HK-2 (cell line): ENCODE data around the gene CORO2B.

Experiments
- DNase-seq: peaks from one replicate; pipeline ENCODE4 v3.0.0-alpha.2; 2018; ENCODE audit not compliant: unreplicated experiment

The CORO2B gene

DNA sequence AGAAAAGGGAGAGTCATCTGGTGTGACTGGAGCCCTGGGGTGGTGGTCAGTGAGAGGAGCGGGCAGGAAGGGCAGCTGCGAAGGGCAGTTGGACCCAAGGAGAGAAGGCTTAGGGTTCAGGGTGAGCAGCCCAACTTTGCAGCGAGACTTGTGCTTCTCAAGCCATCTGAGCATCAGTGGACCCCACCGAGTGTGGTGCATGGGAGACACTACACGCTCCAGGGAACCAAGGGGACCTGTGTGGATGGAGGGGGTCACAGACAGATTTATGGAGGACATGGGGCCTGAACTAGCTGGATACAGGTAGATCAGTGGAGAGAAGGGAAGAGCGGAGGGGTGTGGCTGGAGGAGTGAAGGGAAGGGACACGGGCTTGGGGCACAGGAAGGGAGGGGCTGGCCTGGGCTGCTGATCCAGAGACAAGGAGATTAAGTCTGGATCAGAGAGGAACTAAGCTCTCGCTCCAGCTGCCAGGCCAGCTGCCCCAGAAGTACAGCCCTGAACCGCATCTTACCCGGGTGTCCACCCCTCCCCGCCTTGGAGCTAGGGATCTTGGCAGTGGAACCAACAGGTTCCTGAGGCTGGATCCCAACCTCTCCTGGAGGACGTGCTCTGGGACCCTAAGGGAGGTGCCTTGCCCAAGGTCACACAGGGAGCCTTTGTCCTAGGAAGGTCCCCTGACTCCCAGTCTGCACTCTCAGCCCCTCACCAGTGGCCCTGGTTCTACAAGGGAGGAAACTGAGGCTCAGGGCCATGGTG is 120.5 kb downstream of the CORO2B start:
- no peak for DNase-seq

GRCh38 chr15:68699881-68700454 is 121.2 kb downstream of the CORO2B start:
- no peak for DNase-seq

DNA sequence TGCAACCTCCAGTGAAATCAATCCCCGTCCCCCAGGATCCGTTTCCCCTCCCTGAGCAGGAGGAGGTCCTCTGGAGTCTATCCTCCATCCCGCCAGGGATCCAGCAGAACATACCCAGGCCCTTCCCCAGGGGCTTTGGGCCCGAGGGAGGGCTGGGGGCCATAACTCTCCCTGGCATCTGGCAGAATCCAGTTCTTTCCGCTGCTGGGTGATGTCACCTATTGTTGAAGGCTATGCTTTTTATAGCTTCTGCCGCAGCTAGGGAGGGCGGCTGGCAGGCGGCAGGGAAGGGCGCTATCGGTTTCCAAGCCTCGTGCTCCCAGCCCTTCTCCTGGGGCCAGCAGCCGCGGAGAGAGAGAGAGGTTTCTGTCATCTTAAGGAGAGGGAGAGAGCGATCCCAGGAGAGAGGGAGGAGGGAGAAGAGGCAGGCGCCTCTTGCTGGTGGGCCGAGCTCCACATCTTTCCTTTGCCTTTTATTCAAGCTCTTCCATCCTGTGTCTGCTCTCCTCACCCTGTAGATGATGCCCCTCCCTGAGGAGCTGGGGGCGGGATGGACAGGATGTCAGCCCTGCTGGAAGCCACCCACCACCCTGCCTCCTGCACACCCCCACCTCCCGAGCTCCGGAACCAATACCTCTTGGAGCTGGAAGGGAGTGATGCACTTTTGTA is 121.8 kb downstream of the CORO2B start:
- no peak for DNase-seq

GRCh38 chr15:68701886-68702285 is 123.1 kb downstream of the CORO2B start:
- no peak for DNase-seq

DNA sequence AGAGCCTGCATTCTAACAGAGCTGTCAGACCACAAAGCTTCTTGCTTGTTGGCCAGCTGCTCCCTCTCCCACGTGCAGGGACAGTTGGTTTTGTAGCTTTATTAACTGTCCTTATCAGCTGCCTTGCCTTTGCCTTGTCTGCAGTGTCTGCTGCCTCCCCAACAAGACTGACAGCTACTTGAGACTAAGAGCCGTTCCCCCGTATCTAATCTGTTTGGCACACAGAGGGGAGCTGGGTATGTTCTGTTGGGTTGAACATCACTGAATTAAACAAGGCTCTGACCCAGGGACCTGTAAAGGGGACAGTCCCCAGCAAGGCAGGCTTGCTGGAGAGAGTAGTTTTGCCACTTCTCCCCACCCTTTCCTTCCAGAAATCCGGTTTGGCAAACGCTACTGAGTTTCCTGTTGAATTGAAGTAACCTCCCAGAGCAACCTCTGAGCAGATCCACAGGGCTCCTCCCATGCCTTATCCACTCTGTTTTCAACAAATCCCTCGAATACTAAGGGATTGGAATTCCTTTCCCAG is 125.8 kb downstream of the CORO2B start:
- DNase-seq = no peak

DNA sequence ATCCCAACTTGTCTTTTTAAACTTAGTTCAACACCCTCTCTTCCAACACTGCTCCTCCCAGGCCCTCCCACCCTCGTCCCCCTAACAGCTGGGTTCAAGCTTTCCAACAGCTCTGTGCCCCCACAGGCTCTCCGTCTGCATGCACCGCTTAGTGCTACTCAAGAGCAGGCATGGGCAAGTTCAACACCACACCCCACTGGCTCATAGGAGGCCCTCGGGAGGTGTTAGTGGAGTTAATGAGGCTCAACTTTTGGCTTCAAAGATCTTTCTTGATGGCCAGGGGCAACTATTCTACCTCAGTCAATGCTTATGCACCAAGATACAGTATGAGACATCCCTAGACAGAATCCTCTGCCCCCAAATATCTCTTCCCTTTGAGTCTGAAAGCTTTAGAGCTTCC is 127.5 kb downstream of the CORO2B start:
- no peak for DNase-seq

- no peak for DNase-seq
Measured at GRCh38 chr15:68706931-68707330, 128.1 kb downstream of the CORO2B start.

GRCh38 chr15:68707386-68707785 is 128.6 kb downstream of the CORO2B start:
- DNase-seq = no peak

GRCh38 chr15:68709876-68710275 is 131.1 kb downstream of the CORO2B start:
- DNase-seq = no peak

DNA sequence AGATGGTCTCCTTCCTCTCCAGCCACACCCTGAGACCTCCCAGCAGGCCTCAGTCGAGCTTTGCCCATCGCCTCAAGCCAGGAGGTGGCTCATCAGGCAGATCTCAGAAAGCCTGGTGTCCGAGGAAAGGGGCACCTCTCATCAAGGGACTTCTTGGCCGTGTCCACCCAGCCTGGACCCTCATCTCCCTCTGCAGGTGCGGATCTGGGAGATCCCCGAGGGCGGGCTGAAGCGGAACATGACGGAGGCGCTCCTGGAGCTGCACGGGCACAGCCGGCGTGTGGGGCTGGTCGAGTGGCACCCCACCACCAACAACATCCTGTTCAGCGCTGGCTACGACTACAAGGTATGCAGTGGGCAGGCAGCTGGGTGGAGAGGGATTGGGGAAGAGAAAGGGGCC is 131.7 kb downstream of the CORO2B start:
- no peak for DNase-seq

- DNase-seq = no peak
Measured at GRCh38 chr15:68711406-68711805, 132.6 kb downstream of the CORO2B start.

DNA sequence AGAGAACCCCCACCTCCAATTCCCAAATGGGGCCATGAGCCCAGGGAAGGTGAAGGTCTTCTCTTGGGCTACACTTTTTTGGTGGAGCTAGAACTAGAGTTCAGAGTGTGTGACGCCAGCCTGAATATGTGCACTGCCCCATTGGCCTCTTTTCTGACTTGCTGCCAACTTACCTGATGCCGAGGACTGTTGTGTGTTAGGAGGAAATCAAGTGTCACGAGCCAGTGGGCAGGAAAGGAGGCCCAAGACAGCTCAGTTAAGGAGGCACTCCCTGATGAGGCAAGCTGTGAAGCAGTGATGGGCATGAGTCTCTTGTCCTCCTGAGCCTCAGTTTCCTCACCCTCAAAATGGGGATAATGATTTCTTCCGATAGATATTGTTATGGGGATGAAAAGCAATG is 134.1 kb downstream of the CORO2B start:
- DNase-seq = no peak

DNA sequence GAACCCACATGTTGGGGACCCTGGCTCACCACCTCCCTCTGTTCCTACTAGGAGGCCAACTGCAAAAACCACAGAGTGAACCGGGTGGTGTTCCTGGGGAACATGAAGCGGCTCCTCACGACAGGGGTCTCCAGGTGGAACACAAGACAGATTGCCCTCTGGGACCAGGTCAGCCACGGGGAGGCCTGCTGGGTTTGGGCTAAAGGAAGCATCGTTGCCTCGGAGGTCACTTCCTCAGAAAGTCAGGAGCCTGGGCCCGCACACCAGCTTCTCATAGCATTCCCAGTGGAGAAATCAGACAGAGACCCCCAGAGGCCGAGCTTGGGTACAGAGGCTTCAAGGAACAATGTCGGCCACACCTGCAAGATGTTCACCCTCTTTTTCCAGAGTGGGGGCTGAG is 135.1 kb downstream of the CORO2B start:
- no peak for DNase-seq

GRCh38 chr15:68715111-68715510 is 136.3 kb downstream of the CORO2B start:
- no peak for DNase-seq

GRCh38 chr15:68717951-68718350 is 139.2 kb downstream of the CORO2B start:
- DNase-seq = no peak

- no peak for DNase-seq
Measured at GRCh38 chr15:68718468-68718867, 139.7 kb downstream of the CORO2B start.

DNA sequence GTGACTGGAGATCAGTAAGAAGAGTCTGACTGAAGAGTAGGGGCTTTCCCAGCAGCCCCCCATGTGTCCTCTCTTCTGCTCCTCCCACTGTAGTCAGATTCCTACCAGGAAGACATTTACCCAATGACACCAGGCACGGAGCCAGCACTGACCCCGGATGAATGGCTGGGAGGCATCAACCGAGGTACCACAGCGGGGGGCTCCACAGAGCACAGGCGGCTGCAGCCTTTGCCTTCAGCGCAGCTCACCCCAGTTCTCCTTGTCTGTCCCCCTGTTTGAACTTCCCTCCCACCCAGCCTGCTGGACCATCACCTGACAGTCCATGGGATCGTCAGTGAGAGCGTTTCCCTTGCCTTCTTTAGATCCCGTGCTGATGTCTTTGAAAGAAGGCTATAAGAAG is 140.3 kb downstream of the CORO2B start:
- DNase-seq = no peak

GRCh38 chr15:68719672-68720071 is 140.9 kb downstream of the CORO2B start:
- DNase-seq = no peak

DNA sequence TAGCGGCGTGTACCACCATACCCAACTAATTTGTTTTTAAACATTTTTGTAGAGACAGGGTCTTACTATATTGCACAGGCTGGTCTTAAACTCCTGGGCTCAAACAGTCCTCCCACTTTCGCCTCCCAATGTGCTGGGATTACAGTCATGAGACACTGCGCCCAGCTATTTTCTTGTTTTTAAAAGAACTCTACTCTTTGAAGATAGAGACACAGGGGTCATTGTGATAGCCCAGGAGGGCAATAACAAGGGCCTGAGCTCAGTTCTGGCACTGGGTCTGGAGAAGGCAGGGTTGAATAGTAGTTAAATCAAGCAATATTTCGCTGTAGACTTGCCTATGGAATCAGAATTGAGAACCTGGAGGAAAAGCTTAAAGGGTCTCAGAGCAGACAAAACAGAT is 143.1 kb downstream of the CORO2B start:
- no peak for DNase-seq

DNA sequence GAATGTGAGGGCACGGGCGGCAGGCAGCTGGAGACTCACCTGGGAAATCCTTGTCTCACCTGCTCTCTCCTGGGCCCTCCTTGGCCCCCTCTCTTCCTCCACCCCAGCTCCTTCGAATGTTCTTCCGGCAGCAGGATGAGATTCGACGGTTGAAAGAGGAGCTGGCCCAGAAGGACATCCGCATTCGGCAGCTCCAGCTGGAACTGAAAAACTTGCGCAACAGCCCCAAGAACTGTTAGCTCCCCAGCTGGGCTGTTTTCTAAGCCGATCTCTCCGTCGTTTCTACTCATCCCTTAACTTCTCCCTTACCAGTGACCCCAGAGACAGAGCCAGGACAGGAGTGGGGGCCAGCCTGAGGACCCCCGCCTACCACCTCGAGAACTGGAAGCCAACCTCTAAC is 146.9 kb downstream of the CORO2B start:
- DNase-seq = no peak

DNA sequence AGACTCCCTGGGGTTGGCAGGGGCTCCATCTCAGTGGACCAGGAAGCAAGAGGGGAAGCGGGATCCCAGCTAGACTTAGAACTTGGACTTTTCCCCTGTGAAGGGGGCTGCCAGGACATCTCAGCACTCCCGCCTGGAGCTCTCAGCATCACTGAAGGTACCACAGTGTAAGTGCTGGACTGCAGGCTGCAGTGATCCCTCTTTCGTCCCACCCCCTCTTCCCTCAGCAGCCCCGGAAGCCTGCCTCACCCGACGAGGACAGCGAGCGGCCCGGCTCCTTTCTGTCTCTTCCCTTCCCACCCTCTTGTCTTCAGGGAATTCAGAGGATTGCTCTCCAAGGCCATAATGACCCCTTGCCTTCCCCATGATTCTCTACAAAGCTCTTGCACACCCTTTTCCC is 147.5 kb downstream of the CORO2B start:
- no peak for DNase-seq

DNA sequence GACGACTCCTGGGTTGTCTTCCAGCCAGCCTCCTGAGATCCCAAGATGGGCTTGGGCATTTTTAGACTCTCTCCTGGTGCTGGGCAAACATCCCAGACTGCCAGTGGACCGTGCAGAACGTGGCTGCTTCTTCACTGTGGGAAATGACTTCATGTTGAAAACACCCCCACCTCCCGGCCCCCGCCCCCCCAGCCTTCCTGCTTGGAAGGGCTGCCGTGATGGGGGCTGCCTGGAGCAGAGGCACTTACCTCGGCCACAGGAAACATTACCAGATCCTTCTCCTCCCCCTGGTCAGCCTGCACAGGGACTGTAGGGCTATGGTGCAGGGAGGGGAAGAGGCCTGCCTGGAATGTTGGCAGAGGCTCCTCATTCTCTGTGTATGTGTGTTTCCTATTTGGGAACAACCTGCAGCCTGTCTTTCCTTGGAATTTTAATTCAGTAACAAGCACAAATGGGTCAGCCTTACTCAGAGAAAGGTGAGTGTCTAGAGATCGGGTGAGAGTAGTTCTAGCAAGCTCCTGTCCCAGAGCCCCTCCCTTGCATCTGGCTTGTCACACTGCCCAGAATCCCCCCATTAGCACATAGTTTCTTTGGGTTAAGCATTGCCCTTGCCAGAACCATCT is 151.1 kb downstream of the CORO2B start:
- DNase-seq = peak; percentile 44
